ENCODE data around the gene PRPH2.
"Not testable (repeated sequence)": the region's sequence is repeated elsewhere in the genome, so short reads cannot be mapped to it uniquely, and the experiment has no call there.

Gene PRPH2

DNA sequence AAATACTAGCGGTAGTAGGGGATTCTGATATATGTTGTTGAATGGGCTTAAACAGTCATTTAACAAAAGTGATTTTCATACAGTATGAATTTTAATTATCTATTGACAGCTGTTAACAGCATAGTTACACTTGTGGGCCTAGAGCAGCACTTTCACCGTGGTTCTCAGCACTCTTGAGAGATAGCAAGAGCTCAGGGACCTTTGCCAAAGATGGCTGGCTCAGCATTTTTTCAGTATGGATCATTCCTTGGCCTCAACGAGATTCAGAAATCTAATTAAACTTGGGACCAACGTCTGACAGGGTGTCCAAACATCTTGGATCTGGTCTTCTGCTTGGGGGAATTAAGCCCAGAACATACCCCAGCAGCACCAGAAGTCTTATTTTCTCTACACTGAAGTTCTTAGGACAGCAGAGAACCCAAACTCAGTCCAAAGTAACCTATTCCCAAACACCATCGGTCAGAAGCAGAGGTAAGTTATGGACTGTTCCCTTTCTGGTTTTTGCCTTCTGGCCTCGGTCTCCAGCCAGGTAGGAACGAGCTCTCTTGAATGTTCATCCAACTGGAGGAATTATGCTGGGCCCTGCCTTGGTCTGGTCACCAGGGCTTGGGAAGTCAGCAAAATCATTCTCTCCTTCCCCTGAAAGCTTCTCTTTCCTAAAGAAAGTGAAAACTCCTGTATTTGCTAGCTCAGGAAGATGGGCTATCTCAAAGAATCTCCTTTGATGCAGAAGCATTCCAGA, 25.7 kb downstream of the PRPH2 start:
- DNase-seq, result no peak

GRCh38 chr6:42694586-42694985, 27.8 kb downstream of the PRPH2 start:
- no peak for DNase-seq

- DNase-seq, result no peak
Observed at GRCh38 chr6:42693725-42694323, 28.6 kb downstream of the PRPH2 start.

DNA sequence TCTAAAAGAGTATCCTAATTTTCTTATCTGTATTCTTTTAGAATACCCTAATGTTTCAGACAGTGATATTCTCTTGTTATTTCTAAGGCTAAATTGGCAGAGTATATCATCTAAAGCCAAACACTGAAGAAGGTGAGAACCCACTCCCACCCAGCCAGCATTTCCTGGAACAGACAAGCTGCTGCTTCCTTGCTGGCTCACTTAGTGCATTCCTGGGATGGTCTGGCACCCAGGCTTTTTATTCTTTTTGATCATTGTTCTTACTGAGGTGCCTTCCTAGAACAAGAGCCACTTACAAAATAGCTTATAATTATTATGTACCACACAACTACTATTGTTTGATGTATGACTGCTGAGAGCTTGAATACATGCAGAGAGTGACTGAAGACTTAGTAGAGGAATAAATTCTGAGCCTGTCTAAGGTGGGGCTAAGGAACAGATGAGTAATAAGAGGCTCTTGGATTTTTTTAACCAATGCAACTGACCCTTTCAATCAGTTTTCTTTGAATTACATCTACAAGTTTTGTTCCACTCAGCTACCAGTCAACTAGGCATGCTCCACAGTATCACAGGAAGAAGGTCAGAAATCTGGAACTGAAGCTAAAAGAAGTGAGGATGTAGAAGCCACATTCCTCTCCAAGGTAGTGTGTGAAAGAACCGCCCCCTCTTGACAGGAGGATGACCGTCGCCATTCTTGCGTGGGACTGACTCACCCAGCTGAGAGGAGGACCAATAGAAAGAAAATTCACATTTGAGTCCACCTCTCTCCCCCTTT, 30.1 kb downstream of the PRPH2 start:
- DNase-seq, result no peak

DNA sequence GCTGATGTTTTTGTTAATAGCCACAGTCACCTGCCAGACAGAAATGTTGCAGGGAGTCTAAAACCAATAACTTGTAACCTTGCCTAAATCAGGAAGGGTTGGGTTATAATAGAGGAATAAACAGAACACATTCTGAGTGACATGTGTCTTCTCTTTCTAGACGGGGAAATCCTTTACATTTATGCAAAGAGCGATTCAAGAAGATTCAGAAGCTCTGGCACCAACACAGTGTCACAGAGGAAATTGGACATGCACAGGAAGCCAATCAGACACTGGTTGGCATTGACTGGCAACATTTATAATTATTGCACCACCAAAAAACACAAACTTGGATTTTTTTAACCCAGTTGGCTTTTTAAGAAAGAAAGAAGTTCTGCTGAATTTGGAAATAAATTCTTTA, 31.5 kb downstream of the PRPH2 start:
- no peak for DNase-seq

GRCh38 chr6:42690151-42690702, 32.2 kb downstream of the PRPH2 start:
- no peak for DNase-seq

GRCh38 chr6:42689371-42689770, 33.0 kb downstream of the PRPH2 start:
- no peak for DNase-seq

DNA sequence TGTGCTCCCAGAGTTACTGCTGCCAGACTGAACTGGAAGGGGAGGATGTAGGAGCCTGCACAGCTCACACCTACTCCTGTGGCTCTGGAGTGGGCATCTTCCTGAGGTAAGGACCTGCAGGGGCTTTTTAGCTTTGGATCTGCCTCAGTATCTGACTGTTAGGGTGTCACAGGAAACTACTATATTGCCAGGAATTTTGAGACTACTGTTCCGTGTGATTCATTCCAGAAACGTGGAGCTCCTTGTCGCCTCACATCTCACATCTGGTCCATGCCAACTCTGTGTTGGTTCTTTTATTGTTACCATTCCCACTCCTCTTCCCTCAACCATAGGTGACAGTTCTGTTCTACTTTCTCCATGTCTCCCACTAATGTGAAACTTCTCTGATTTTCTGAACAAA, 34.1 kb downstream of the PRPH2 start:
- DNase-seq, result no peak

GRCh38 chr6:42679358-42679757, 43.0 kb downstream of the PRPH2 start:
- DNase-seq, result no peak

- no peak for DNase-seq
Observed at GRCh38 chr6:42674780-42675179, 47.6 kb downstream of the PRPH2 start.

GRCh38 chr6:42674368-42674767, 48.0 kb downstream of the PRPH2 start:
- not testable (repeated sequence) for DNase-seq

DNA sequence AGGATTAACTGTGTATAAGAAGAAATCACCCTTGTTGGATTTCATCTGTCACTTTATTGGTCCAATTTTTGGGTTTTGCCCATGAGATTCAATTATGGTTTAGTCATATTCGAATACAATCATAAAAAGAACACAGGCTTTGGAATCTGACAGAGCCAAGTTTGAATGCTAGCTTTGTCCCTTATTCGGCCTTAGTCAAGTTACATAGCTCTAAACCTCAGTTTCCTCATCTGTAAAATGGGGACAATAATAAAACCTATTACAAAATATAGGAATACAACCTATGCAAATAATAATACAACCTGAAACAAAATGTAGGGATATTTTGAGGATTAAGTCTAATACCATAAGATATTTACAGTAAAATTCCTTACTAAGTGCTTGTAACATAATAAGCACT, 57.7 kb downstream of the PRPH2 start:
- DNase-seq, result no peak

- DNase-seq, result peak; percentile 64
Observed at GRCh38 chr6:42661540-42662153, 60.8 kb downstream of the PRPH2 start.

DNA sequence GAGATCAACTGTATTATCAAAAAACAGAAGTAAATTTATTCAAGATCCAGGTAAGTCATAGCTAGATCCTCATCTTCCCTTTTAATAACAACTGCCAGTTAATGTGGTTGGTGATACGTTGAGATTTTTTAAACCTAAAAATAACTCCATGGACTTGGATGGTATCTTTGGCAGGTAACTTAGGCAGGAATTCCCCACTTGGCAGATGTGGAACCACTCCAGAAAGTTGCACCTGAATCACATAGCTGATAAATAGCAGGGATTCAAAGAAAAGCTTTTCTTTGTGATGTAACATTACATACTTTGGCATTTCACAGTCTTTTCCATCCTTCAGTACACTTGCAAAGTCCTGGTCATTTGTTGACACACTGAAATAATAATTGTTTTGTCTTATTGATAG, 62.6 kb downstream of the PRPH2 start:
- no peak for DNase-seq

DNA sequence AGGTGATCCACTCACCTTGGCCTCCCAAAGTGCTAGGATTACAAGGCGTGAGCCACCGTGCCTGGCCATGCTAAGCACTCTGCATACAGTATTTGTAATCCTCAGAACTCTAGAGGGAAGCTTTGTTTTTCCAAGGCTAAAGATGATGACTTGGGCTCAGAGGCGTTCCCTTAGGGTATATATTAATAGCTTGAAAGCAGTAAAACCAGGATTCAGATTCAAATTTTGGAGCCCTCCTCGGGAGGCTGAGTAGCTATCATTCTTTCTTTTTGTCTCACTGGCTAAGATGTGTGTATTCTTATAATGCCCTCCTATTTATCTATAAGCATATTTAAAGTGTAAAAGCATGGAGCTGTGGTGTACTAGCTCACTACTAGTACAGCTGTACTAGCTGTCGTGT, 68.5 kb downstream of the PRPH2 start:
- no peak for DNase-seq

- no peak for DNase-seq
Observed at GRCh38 chr6:42652024-42652746, 70.2 kb downstream of the PRPH2 start.
